GM19397 (cell line): ENCODE results near the gene MAGOH.

Source experiments
- ATAC-seq: cut with Tn5 transposase; IDR thresholded peaks from one replicate; pipeline ENCODE4 v1.9.1; 2021; ENCODE audit warnings: mild to moderate bottlenecking, moderate library complexity; ENCODE audit not compliant: unreplicated experiment

Gene MAGOH

DNA sequence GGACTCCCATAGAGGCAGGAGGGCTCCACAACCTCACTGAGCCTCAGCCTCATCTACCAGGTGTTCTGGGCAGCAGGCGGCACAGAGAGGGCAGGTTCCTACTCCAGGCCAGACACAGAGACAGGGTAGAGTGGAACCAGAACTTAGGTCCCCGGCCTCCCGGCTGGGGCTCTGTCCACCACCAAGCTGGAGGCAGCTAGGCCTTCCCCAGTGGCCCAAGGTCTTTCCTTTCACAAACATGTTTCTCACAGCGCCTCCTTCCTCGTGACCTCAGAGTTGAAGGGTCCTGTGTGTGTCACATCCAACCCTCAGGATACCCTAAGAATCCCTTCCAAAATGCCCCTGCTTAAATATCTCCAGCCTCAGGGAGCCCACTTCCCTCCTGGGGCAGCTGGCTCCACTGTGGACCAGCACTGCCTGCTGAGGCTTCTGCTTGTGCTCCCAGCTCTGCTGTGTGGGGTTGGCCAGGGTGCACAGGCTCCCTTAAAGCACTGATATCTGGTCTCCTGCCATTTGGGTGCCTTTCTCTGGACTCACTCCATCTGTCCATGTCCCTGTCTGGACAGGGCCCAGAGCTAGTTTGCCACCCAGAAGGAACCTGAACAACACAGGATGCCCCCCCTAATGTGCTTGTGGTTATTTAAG is 33.2 kb upstream of the MAGOH start:
- no peak for ATAC-seq

DNA sequence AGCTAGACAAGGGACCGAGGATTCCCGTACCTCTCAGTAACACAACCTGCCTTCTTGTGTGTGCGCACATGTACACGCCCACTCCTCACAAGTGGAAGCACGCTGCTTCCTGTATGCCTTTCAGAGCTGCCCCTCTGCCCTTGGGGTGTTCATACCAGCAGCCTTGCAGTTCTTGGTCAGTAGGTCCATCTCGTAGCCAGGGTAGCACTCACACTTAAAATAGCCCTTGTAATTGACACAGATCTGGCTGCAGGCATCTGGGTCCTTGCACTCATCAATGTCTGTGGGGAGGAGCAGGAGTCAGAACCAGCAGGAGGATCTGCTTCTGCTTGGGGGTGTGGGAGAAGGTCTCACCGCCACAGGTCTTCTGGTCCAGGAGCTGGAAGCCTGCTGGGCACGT is 32.6 kb upstream of the MAGOH start:
- ATAC-seq, result no peak

DNA sequence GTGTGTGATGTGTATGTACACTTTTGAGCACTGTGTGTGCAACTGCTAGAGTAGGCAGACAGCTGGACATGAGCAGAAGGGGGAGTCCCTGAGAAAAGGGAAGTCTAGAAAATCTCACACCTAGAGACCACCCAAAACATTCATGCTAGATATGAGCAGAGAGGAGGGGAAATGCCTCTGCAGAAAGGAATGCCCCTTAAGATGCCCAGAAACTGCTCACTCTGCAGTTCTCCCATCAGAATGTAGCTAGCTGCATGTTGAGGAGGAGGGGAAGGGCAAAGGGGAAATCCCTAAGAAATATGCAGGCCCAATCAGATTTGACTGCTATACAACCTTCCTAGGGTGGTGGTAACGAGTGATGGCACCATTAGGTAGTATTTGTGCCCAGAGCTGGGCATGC is 31.8 kb upstream of the MAGOH start:
- ATAC-seq, result no peak

DNA sequence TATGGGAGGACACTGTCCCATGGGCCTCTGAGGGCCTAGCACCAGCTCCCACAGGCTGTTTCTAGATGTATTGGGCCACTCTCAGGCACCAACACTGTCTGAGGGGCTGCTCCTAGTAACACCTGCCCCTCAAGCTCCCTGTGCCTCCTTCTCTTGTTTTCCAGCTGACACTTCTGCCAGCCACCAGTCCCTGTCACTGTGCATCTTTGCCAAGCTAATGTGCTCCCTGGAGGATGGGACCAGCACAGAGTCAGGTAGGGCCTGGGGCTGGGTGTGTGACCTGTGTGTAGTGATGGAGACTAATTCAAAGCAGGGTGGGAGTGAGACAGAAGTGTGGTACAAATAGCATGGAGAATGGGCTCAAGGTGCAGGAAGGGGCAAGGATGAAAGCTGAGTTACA is 29.4 kb upstream of the MAGOH start:
- no peak for ATAC-seq

DNA sequence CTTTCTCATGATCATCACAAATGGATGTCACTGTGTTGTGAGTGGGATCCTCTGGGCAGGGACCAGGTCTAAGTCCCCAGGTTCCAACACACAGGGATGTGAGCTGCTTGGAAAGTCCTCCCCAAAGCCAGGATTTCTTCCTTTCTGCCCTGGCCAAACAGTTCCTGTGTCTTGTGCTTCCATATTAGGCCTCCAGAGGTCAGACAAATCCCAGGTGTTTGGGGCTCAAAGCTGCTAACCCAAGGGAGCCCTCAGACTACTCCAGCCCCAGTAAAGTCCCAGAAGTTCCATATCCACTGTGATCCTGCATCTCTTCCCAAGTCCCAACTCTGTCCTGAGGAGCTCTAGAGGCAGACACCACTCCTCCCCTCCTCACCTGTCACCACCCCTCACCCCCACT is 27.7 kb upstream of the MAGOH start:
- ATAC-seq, result no peak

DNA sequence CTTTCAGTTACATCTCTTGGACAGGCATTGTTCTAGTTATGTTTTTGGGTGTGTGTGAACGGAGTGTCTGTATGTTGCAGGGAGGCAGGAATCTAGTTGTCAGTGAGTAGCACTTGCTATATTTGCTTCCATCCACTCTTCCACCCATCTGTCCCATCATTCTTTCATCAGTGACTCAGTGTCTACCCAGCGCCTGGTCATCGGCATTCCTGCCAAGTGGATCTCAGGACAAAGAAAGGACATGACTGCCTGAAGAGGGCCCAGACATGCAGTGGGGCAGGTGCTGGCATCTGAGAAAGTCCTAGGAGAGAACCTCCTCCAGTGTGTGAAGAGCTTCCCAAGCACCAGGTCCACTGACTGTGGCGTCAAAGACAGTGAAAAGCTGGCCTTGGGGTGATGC is 27.3 kb upstream of the MAGOH start:
- no peak for ATAC-seq

DNA sequence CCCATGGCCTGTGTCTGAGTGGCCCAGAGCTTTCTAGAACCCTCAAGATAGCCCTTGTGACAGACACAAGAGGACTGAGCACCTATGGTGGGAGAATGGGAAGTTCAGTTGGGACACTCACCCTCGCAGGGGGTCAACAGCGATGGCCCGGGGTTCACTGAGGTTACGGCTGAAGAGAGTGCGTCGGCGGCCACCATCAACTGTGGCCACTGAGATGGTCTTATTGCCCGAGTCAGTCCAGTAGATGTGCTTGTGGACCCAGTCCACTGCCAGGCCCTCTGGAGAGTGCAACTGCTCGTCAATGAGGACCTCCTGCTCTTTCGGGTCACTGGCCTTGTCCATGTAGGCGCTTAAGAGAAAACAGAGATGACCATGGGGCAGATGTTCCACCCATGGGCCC is 25.7 kb upstream of the MAGOH start:
- no peak for ATAC-seq

DNA sequence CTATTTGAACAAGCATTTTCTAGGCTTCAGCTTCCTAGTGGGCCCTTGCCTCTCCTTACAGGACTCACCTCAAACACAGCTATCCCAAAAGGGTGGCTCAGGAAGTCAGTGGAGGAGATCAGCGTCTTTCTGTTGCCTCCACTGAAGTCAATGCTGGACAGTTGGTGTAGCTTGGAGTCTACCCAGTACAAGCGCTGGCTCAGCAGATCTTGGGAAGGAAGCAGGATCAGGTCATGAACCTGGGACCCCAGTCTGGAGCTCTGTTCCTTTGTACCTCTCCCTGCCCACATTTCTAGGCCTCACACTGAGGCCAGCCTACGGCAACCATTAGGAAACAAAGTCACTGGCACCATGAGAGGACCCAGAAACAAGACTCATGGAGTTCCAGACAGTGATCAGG is 23.7 kb upstream of the MAGOH start:
- no peak for ATAC-seq

DNA sequence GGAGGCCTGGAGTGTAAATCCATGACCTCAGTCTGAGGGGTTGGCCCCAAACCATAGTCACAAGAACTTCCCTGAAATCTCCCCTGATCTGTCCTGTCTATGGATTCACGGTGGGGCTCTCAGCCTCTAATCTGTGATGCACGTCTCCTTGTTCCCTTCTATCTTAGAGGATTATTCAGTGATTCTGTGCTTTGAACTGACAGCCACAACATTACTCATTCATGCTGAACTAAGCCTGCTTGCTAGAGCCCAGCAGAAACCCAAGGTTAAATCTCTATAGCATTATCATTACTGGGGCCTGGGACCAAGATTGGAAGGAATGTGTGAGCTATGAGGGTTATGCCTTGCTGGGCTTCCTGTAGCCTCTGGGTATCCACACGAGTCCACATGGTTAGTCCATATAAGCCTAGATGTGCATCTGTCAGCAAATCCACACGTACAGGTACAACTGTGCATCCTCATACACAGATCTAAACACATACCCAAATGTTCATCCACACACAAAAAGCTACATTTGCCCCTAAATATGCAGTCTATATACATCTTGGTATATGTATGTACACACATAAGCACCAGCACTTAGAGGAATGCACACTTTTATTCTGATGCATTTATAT is 22.4 kb upstream of the MAGOH start:
- no peak for ATAC-seq

DNA sequence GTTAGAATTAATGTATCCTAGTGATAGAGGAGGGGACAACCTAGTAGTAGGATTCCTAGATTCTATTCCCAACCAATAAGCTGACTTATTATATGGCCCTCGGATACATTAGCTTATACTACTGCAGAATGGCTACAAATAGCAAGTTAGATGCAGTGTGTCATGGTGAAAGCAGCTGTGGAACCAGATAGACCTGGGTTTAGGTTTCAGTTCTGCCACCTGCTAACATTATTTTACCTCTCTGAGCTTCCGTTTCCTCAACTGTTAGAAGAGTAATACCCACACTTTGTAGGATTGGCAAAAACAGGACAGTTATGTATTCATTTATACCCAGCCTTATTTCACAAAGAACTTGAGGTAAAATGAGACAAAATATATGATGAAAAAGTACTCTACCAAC is 21.6 kb upstream of the MAGOH start:
- ATAC-seq, result no peak

DNA sequence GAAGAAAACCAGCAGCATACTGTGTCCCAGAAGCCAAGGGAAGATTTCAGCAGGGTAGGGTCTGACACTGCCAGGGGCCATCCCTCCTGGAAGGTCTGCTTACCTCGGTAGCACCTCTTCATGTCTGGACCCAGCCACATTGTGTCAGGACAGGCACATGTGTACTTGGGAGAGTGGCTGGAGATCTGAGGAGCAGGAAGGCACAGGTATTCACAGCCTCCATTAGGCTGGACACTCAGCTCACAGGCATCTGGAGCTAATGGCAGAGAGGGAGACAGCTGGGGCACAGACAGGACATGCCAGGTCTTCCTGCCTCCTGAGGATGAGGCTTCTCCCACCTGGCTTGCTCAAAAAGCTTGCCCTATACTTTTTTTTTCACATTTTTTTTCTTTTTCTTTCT is 19.9 kb upstream of the MAGOH start:
- no peak for ATAC-seq

DNA sequence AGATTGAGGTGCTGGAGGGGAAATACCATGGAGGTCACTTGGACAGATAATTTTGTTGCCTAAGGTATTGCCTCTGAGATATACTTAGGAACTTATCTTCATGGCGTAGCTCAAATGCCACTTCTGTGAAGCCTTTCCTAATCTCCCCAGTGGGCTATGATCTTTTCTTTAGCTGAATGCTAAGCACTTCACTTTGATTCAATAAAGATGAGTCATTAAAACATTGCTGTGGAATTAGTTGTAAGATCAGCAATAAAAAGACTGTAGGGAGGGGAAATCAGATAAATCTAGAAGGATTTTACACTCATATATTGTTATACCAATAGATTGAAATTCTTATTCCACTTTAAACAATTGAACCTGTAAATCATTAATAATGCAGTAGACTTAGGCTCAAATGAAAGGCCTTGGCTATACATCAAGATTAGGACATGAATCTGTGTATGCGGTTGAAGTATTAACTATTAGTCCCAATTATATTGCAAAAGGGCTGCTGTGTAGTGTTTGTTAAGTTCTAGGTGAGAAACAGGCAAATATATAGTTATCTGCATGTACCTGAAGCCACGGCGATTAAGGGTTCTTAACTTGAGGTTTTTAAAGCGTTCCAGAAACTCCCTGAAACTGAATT is 19.2 kb upstream of the MAGOH start:
- ATAC-seq, result no peak

DNA sequence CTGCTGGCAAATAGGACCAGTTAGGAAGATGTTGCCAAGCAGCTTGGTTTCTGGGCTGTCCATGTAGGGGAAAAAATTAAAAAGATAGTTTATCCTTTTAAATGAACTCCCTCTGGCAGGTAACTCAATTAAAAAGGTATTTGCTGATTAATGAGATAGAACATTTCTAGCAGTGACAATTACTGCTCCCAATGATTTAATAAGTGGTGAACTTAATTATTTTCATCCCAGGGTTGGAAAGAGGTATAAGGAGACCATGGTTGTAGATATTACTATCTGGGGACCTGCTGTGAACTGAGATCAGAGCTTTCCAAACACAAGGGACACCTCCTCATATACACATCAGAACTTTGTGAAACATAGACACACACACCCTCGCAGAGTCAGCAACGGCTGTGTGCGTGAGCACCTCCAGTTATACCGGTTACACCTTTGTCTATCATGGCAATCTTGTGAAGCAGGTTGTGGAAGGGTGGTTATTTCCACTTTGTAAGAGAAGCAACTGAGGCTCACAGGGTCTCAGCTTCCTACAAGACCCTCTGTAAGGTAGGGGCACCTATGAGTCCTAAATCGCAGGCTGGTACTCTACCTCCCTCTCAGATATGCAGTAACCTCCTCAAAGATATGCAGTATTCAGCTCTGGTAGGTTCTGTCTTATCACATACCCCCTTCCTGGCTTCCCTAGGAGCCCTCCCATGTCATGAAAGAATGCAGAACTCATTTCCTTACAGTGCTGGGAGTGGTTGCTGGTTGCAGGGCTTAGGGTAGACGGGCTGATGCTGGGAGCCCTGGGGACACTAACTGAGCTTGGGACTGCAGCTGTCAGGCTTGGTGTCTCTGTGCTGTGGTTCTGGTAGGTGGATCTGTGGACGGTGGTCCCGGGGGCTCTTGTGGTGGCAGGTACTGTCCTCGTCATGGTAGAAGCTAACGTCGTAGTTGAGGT is 18.5 kb upstream of the MAGOH start:
- ATAC-seq, result no peak

DNA sequence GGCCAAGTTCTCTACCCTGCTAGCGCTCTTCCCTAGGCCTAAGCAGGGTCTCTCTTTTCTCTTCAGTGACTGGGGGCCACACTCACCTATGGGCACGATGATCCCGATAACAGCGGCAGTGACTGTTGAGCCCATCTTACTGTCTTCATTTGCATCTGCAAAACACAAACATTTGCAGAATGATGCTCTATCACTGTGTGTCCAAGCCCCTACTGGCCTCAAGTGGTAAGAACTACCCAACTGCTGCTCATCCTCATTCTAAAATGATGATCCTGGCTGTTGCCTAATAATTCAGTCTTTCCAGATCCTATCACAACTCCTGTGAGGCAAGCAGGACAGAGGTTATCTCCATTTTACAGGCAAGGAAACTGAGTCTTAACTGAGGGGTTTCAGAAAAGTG is 16.7 kb upstream of the MAGOH start:
- no peak for ATAC-seq

DNA sequence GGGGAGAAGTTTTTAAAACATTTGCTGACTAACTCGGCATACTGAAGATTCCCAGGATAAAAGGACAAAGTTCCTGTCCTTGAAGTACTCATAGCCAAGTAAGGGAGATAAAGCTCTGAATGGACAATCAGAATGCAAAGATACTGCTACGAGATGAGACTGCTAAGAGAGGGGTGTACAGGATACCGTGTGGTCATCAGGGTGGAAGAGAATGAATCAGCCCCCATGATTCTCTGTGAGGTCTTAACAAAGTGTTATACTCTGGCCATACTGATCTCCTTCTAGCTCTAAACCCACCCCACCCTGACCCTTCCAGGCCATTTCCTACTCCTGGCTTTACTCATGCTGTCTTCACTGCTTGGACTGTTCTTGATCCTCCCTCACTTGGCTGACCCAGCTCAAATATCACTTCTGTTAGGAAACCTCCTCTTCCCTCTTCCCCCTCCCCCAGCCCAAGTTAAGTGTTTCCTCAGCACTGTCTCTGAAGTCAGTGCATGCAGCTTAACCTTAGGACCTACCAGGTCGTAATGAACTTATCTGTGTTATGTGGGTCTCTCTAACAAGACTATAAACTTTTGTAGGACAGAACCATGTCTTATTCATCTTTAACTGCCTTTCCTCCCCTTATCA is 15.8 kb upstream of the MAGOH start:
- ATAC-seq, result no peak

DNA sequence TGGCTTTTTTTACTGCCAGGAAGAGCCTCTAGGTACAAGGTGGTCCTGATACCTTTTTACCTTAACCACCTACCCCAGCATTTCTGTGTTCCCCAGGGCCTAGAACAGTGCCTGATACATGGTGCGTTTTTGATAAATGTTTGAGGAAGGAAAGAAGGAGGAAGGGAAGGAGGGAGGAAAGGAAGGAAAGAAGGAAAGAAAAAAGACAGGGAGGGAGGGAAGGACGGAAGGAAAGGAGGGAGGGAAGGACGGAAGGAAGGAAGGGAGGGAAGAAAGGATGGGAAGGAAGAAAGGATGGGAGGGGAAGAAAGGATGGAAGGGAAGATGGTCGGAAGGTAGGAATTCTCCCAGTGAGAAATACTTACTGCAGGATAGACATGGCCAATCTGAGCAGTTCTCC is 12.0 kb upstream of the MAGOH start:
- no peak for ATAC-seq

DNA sequence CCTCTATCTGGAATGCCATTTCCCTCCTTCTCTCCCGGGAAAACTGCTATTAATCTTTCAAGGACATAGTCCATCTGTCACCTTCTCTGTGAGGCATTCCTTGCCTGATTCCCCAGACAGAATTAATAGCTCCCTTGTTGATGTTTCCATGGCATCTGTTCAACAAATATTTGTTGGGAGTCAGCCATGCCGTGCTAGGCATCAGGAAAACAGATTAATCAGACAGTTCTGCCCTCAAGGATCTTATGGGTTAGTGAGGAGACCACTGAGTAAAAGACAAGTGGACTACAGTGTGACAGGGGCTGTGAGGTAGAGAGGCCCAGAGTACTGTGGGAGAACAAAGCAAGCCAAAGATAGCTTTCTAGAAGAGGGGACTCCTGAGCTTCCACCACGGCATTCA is 11.4 kb upstream of the MAGOH start:
- ATAC-seq, result no peak

DNA sequence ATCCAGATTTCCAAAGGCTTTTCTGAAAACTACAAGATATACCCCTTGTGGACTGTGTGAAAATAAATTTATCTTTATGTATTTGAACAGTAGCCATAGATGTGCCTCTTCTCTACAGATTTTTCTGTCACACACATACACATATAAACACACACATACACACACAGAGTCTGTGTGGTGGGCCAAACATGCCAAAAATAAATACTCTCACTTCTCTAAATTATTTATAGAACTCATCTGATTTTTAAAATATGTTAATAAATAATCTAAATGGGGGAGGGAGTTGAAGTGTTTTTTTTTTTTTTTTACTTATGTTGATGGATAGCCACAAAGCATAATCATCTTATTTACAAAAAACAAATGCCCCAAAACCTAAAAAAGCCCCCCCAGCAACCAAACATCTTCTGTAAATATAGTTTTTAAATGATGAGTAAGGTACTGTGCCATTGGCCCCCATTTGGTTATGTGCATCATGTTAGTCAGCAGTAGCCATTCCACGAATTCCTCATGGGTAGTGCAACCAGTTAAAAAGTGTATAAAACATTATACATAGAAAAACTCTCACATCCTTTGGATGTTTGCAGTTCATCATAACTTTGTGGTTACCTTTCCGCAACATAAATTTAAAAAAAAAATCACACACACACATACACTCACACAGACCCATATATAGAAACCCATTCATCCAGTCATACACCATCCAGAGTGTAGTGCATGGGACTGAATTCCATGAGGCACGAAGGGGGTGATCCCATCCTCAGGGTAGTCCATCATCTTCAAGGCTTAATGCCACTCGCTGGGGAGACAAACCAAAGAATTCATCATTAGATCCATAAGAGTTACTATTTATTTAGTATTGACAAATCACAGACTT is 8.2 kb upstream of the MAGOH start:
- ATAC-seq, result no peak

DNA sequence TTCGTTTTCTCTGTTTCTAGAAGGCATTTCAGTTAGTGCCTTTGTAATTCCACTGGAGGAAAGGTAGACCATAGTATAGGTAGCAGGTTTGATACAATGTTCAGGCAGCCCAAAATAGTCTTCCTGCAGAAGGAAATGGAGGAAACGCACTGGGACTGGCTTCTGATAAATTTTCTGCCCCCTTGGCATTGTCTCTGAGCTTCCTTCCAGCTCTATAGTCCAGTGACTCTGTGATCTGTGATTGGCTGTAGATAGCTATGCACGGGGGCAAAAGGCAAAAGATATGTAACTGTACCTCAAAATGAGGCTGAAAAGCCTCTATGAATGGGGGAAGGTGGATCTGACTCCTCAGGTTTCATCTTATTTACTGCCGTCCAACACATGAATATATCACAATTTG is 5.8 kb upstream of the MAGOH start:
- no peak for ATAC-seq

DNA sequence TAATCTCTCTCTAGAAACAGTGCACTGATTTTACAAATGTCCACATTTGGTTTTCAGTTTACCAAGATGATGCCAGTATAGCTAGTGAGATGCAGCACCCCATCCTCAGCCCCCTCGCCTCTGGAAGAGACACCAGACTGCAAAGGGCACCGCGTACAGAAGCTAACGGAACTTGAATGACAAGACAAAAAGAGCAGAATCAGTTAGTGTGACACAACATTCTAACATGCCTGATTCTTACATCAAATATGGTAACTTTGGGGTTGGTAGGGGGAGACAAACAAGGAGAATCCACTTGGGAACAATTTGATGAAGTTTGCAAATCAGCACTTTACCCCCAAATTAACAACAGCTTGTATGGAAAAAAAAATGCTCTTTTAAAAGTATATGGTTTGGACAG is 4.1 kb upstream of the MAGOH start:
- no peak for ATAC-seq
